SK-N-MC (cell line): ENCODE measurements around the gene MLIP.

Experiments
- DNase-seq: peaks from one replicate; pipeline ENCODE4 v3.0.0-alpha.2; 2011; ENCODE audit warnings: low read depth, low spot score
- H3K27ac ChIP-seq: fragments of 200-600 bp; sonication (generic); 2 replicates; pipeline ENCODE4 v1.5.1; 2016; ENCODE audit warnings: mixed run types
- H3K36me3 ChIP-seq: fragments of 200-600 bp; sonication (generic); 2 replicates; pipeline ENCODE4 v1.6.1; 2017; ENCODE audit warnings: antibody characterized with exemption, low read length, mixed read lengths; ENCODE audit not compliant: insufficient read depth
- H3K4me3 ChIP-seq: fragments of 200-600 bp; sonication (generic); 2 replicates; pipeline ENCODE4 v1.5.1; 2016
- H3K9ac ChIP-seq: fragments of 200-600 bp; sonication (generic); 2 replicates; pipeline ENCODE4 v1.8.0; 2017; ENCODE audit warnings: mixed run types, mixed read lengths; ENCODE audit not compliant: insufficient read length
- H3K9me3 ChIP-seq: fragments of 200-600 bp; sonication (generic); 2 replicates; pipeline ENCODE4 v1.6.1; 2017; ENCODE audit warnings: low read depth, mild to moderate bottlenecking, antibody characterized with exemption, low read length, moderate library complexity, mixed read lengths
- EZH2 ChIP-seq: fragments of 200-600 bp; sonication (generic); IDR thresholded peaks from one replicate; pipeline ENCODE4 v1.6.1; 2017; ENCODE audit warnings: antibody characterized with exemption
- FOXP2 ChIP-seq: optimal IDR thresholded peaks from 2 replicates; pipeline ENCODE3; 2011; ENCODE audit warnings: mild to moderate bottlenecking, moderate library complexity; ENCODE audit not compliant: insufficient read depth; ENCODE audit errors: extremely low read length, control extremely low read depth
- POLR2AphosphoS5 ChIP-seq: IDR thresholded peaks from 2 replicates; pipeline ENCODE4 v1.6.1; 2012; ENCODE audit warnings: mild to moderate bottlenecking, low read depth, low read length, borderline replicate concordance

The MLIP gene

DNA sequence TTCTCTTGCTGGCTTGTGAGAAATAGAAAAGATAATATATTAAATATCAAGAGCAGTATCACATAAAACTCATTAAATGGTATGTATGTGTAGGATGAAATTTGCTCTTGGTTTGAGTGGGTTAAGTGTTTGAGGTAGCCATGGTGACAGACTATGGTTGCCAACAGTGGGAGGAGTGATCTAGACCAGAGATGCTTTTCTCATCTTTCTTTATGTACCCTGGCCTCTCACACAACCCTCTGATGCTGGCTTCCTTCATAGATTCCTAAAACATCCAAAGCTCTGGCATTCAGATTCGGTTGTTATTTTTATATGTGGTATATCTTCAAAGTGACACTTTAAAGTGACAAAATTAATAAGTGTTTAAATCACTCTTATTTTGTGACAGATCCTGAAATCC lies 9.0 kb upstream of the MLIP start:
- TF ChIP-seq FOXP2 (no peak), POLR2AphosphoS5 (no peak), EZH2 (no peak)
- DNase-seq = no peak
- Histone ChIP-seq H3K36me3 (no peaks in the 10 kb centered on the region), H3K4me3 (no peak overlapping the region), H3K9ac (no peak overlapping the region), H3K27ac (no peak overlapping the region), H3K9me3 (no peaks in the 10 kb centered on the region)

DNA sequence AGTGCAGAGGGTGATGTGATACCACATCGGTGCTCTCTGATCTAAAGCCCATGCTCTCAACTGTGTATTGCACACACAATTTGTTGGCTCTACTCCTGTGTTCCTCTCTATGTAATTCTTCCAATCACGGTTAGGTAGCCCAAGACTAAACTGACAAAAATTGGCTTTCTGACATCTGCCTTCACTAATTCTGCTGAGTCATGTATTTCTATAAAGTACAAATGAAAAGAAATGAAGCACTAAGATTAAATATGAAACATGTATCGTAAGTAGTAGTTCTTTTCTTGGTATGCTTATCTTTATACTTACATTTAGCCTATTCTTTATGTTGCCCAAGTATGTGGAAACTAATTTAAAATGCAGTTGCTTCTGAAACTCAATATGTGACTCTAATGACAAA lies 7.7 kb upstream of the MLIP start:
- no peak overlapping the region for H3K9ac ChIP-seq
- peak overlapping the region; percentile 33; the same call in 1 of the 2 replicates for H3K27ac ChIP-seq
- DNase-seq = no peak

DNA sequence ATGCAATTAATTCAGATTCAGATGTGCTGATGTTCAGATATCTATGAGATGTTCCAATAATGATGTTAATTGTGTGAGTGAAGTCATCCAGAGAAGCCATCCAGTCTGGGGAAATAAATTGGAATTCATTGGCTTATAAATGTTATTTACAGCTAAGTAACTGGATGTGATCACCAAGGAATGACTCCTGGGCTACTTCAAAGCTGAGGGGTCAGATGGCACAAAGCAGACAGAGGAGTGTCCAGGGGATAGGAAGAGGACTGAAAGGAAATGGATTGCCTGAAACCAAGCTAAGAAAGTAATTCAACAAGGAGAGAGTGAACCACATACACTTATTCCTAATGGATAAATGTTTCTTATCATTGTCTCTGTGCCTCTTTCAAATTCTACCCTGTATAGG lies 4.5 kb upstream of the MLIP start:
- Histone ChIP-seq H3K36me3 (no peaks in the 10 kb centered on the region), H3K27ac (no peak overlapping the region), H3K9me3 (no peaks in the 10 kb centered on the region), H3K9ac (no peak overlapping the region), H3K4me3 (no peak overlapping the region)
- DNase-seq = no peak
- no peak for TF ChIP-seq EZH2
- no peak for TF ChIP-seq FOXP2
- no peak for TF ChIP-seq POLR2AphosphoS5

More for the DNA sequence above, 7.7 kb upstream of the MLIP start:
- TF ChIP-seq FOXP2 (no peak), POLR2AphosphoS5 (no peak), EZH2 (no peak)
- Histone ChIP-seq H3K9me3 (no peaks in the 10 kb centered on the region), H3K4me3 (0 out of 2 replicates have a peak overlapping the region, but pooled peaks have one; percentile 9), H3K36me3 (no peaks in the 10 kb centered on the region)

DNA sequence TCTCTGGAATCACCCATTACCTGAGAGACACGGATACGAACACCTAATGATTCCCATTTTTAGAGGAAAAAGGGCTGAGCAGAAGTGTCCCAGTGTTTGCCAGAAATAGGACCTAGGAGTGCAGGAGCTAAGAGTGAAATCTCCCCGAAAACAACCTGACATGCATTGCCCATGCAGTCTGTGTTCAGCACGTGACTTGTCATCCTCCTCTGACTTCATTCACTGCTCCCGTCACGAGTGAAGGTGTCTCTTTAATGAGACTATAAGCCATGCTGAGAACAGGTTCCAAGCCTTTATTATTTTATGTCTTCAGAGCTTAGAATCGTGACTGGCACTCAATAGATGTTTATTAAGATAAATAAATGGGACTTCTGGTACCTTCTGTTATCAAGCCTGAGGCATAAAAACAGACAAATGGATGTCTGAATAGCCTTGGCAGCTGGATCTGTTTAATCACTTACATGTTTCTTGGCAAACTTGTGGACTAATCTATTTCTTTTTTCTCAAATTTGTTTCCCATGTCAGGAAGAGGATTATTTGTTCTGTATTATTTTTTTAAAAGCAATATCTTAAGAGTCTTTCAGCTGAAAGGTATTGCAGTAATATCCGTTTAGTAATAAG lies 3.7 kb upstream of the MLIP start:
- TF ChIP-seq EZH2 = no peak
- no peak for TF ChIP-seq FOXP2
- TF ChIP-seq POLR2AphosphoS5 = no peak; the same call in 1 of the 2 replicates
- Histone ChIP-seq H3K4me3 (peak overlapping the region; percentile 11; the same call in 1 of the 2 replicates), H3K9me3 (no peaks in the 10 kb centered on the region), H3K9ac (no peak overlapping the region), H3K27ac (peak overlapping the region; percentile 75), H3K36me3 (no peaks in the 10 kb centered on the region)
- DNase-seq = peak; percentile 50

DNA sequence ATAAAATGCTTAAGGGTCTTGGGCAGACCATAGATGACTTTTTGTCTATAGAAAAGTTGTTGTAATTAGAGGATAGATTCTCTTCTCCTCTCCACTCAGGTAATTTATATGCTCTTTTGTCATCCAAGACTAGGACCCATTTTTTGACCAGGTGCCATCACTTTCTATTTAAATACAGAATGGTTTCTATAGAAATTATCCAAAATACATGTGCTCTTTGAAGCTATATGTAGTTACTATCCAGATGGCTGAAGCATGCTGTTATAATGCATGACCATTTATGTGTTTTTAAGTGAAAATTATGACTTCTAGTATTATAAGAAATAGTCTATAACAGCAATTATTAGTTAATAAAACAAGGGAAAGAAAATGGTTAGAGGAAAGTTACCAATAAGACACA lies 3.0 kb upstream of the MLIP start:
- Histone ChIP-seq H3K9me3 (no peaks in the 10 kb centered on the region), H3K4me3 (0 out of 2 replicates have a peak overlapping the region, but pooled peaks have one; percentile 14), H3K9ac (peak overlapping the region; percentile 30), H3K27ac (peak overlapping the region; percentile 75), H3K36me3 (no peaks in the 10 kb centered on the region)
- TF ChIP-seq FOXP2 = no peak
- TF ChIP-seq EZH2 = no peak
- TF ChIP-seq POLR2AphosphoS5 = no peak
- DNase-seq = no peak

DNA sequence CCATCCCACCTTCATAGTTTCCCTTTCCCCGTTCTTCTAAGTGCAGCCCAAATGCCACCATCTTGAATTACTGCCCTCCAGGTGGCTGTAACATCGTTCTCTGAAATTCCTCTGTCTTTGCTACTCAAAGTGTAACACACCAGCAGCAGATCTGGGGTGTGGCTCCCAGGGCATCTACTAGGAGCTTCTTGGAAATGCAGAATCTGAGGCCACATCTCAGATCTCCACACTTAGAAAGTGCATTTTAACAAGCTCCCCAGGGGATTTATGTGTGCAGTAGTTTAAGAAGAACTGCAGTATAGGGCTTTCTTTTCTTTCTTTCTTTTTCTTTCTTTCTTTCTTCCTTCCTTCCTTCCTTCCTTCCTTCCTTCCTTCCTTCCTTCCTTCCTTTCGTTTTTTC lies 1.7 kb upstream of the MLIP start:
- H3K36me3 ChIP-seq = no peaks in the 10 kb centered on the region
- peak; percentile 92 for DNase-seq
- H3K4me3 ChIP-seq = no peak overlapping the region; the same call in 1 of the 2 replicates
- TF ChIP-seq EZH2 (no peak), FOXP2 (no peak), POLR2AphosphoS5 (peak; percentile 12; the same call in 1 of the 2 replicates)
- H3K9ac ChIP-seq = no peak overlapping the region
- H3K9me3 ChIP-seq = no peaks in the 10 kb centered on the region
- peak overlapping the region; percentile 66; the same call in 1 of the 2 replicates for H3K27ac ChIP-seq

DNA sequence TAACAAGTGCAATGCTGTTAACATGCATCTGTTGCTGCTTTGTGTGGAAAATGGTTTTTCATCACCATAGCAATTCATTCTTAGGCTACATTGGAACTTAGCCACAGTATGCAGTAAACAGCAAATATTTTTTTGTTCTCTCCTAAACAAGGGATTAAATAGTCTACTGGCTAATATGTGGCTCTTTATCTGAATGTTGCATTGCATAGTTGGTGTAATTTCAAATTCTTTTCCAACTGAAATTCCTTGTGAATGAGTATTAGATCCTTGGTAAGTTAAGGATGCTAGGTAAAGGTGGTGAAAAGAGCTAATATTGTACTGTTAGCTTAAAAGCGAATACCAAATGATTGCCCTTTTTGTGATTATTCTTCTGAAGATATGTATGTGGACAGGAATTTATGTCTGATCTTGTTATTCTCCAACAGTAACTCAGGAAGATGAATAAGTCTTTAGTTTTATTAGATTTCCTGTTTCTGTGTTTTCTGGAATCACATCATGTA lies 958 bp downstream of the MLIP start:
- Histone ChIP-seq H3K27ac (peak overlapping the region; percentile 70), H3K9ac (no peak overlapping the region), H3K9me3 (no peaks in the 10 kb centered on the region; the same call in 1 of the 2 replicates), H3K36me3 (no peaks in the 10 kb centered on the region), H3K4me3 (peak overlapping the region; percentile 10; the same call in 1 of the 2 replicates)
- peak; percentile 68 for DNase-seq
- TF ChIP-seq POLR2AphosphoS5 (no peak), EZH2 (no peak), FOXP2 (no peak)

DNA sequence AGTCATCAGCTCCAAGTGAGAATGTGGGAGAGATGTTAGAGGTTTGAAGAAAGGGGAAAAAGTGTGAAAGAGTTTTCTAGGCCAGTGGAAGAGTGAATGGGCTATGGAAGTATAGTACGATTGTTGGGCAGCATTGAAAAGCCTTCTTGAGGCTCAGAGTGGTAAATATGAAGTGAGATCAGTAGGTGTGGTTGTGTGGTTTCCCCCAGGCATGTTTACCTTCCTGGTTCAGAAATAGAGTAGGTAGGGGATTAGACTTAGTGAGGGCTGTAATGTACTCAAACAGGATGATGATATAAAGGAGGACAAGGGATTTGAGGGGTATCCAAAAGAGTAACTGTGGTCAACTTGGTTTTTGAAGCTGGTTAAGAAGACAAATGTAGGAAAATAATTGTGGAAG lies 3.7 kb downstream of the MLIP start:
- no peak overlapping the region for H3K4me3 ChIP-seq
- no peak overlapping the region for H3K27ac ChIP-seq
- no peaks in the 10 kb centered on the region; the same call in 1 of the 2 replicates for H3K9me3 ChIP-seq
- no peaks in the 10 kb centered on the region for H3K36me3 ChIP-seq
- DNase-seq = no peak
- TF ChIP-seq EZH2 = no peak
- TF ChIP-seq FOXP2 = no peak
- no peak for TF ChIP-seq POLR2AphosphoS5
- no peak overlapping the region for H3K9ac ChIP-seq

DNA sequence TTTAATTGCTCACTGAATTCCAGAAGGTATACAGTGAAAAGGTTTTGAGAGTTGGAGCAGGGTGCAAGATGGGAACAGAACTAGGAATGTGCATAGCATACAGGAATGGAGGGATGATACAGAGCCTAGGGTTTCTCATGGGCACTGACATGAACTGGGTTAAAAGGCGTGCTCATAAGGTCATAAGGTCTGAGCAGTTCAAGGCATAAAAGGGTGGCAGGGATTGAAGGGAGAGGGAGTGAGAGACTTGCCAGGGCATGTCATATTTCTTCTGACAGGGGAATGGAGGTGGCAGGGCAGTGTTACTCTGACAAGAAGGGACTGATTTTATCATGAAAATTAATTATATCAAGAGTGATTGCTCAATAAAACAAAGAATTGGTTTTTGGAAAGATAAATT lies 4.7 kb downstream of the MLIP start:
- no peak overlapping the region for H3K9ac ChIP-seq
- no peak overlapping the region for H3K4me3 ChIP-seq
- DNase-seq = no peak
- TF ChIP-seq EZH2 (no peak), FOXP2 (no peak), POLR2AphosphoS5 (no peak)
- no peak overlapping the region for H3K27ac ChIP-seq
- no peaks in the 10 kb centered on the region for H3K36me3 ChIP-seq
- H3K9me3 ChIP-seq = no peaks in the 10 kb centered on the region; the same call in 1 of the 2 replicates

DNA sequence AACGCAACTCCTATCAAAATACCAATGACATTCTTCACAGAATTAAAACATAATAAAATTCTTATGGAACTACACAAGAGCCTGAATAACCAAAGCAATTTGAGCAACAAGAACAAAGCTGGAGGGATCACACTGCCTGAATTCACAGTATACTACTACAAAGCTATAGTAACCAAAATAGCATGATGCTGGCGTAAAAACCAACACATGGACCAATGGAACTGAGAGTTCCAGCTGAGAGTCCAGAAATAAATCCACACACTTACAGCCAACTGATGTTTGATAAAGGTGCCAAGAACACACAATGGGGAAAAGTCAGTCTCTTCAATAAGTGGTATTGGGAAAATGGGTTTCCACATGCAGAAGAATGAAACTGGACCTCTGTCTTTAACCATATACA lies 6.9 kb downstream of the MLIP start:
- Histone ChIP-seq H3K9me3 (no peaks in the 10 kb centered on the region; the same call in 1 of the 2 replicates), H3K9ac (no peak overlapping the region), H3K27ac (no peak overlapping the region), H3K36me3 (no peaks in the 10 kb centered on the region), H3K4me3 (no peak overlapping the region)
- TF ChIP-seq POLR2AphosphoS5 (no peak), FOXP2 (no peak), EZH2 (no peak)
- DNase-seq = no peak
